Uterus (tissue), 2 donors: ENCODE measurements around the gene HSD11B1.

Experiments
- POLR2A ChIP-seq, 2 donors: fragments of 450-650 bp; IDR thresholded peaks; one replicate each; pipeline ENCODE4 v1.6.1; 2016; ENCODE audit warnings: antibody characterized with exemption in 2 of 2, mild to moderate bottlenecking in 1 of 2, moderate library complexity in 1 of 2
- TF ChIP-seq, protein P1 (sequence below), 4 experiments: fragments of 200-600 bp in 2 of 4; fragments of 450-650 bp in 2 of 4; sonication (generic) in 2 of 4; IDR thresholded peaks; one replicate each; pipeline ENCODE4 v1.5.1; 2016 to 2019; ENCODE audit warnings: antibody characterized with exemption in 4 of 4, mild to moderate bottlenecking in 2 of 4, moderate library complexity in 1 of 4

DNA sequence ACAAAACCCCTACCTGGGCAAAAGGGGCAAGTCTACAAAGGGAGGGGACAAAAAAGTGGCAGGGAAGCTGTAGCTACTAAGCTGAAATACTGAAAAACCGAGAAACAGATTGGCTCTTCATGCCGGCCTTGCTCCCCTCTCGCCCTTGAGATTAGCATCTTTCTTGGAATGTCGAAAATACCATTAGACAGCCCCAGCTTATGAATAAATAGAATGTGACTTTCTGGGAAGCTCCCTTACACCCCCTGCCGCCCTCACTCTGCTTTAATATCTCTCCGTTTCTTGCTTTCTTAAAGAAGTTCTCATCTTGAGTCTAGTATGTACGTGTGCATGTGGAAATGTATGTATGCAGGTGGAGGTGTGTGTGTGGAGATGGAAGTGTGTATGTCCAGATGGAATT lies 65.3 kb downstream of the HSD11B1 start:
- TF ChIP-seq, protein P1, sequence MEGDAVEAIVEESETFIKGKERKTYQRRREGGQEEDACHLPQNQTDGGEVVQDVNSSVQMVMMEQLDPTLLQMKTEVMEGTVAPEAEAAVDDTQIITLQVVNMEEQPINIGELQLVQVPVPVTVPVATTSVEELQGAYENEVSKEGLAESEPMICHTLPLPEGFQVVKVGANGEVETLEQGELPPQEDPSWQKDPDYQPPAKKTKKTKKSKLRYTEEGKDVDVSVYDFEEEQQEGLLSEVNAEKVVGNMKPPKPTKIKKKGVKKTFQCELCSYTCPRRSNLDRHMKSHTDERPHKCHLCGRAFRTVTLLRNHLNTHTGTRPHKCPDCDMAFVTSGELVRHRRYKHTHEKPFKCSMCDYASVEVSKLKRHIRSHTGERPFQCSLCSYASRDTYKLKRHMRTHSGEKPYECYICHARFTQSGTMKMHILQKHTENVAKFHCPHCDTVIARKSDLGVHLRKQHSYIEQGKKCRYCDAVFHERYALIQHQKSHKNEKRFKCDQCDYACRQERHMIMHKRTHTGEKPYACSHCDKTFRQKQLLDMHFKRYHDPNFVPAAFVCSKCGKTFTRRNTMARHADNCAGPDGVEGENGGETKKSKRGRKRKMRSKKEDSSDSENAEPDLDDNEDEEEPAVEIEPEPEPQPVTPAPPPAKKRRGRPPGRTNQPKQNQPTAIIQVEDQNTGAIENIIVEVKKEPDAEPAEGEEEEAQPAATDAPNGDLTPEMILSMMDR (IDR thresholded peaks at IDR 0.05), result no peak
- no peak for TF ChIP-seq POLR2A (IDR thresholded peaks at IDR 0.05)
